HepG2 (cell line): ENCODE results near the gene COA5. TPM values are rescaled to one million over a fixed set of nuclear protein-coding genes. Genes with fewer than 3 reads are reported as not detected.

Experiments
- ATM ChIP-seq: fragments of 450-650 bp; IDR thresholded peaks from 2 replicates; pipeline ENCODE4 v1.7.1; 2017; ENCODE audit warnings: mild to moderate bottlenecking, borderline replicate concordance
- GZF1 ChIP-seq: sonication (generic); formaldehyde crosslinking; IDR thresholded peaks from 2 replicates; pipeline ENCODE4 v1.5.1; 2020; ENCODE audit warnings: mild to moderate bottlenecking, missing genetic modification reagents
- IKZF1 ChIP-seq: fragments of 450-650 bp; IDR thresholded peaks from 2 replicates; pipeline ENCODE4 v1.7.1; 2016
- IRF2 ChIP-seq: IDR thresholded peaks from 2 replicates; pipeline ENCODE4 v1.6.1; 2018; ENCODE audit warnings: missing genetic modification reagents, missing compliant biosample characterization
- MAZ ChIP-seq, 2 experiments: sonication (generic) in 1 of 2; formaldehyde crosslinking in 1 of 2; IDR thresholded peaks; 2 replicates each; pipeline versions ENCODE4 v1.5.0 to v1.6.1; 2012 to 2020; ENCODE audit warnings: low read depth in 2 of 2, mild to moderate bottlenecking in 2 of 2, borderline replicate concordance in 1 of 2, improper control_type of control experiment in 1 of 2, low read length in 1 of 2, missing genetic modification reagents in 1 of 2, moderate library complexity in 1 of 2
- MTF2 ChIP-seq: sonication (generic); formaldehyde crosslinking; IDR thresholded peaks from 2 replicates; pipeline ENCODE4 v1.5.0; 2020; ENCODE audit warnings: missing genetic modification reagents, borderline replicate concordance
- RARG ChIP-seq: sonication (generic); formaldehyde crosslinking; IDR thresholded peaks from 2 replicates; pipeline ENCODE4 v1.4.0; 2020; ENCODE audit warnings: low read depth, mild to moderate bottlenecking, missing genetic modification reagents
- SAP130 ChIP-seq: IDR thresholded peaks from 2 replicates; pipeline ENCODE4 v1.6.1; 2016; ENCODE audit warnings: low read depth
- THYN1 ChIP-seq: sonication (generic); formaldehyde crosslinking; IDR thresholded peaks from 2 replicates; pipeline ENCODE4 v1.8.1; 2023; ENCODE audit warnings: low read depth, mild to moderate bottlenecking, moderate library complexity, missing genetic modification reagents, borderline replicate concordance
- ZEB1 ChIP-seq: IDR thresholded peaks from 2 replicates; pipeline ENCODE4 v1.6.1; 2012; ENCODE audit warnings: mild to moderate bottlenecking, low read depth, inconsistent platforms; ENCODE audit not compliant: insufficient replicate concordance
- ZFP62 ChIP-seq: sonication (generic); formaldehyde crosslinking; IDR thresholded peaks from 2 replicates; pipeline ENCODE4 v1.4.0; 2020; ENCODE audit warnings: missing genetic modification reagents
- ZNF101 ChIP-seq: sonication (generic); formaldehyde crosslinking; IDR thresholded peaks from 2 replicates; pipeline ENCODE4 v1.4.0; 2020; ENCODE audit warnings: mild to moderate bottlenecking, low read depth, missing genetic modification reagents, borderline replicate concordance
- ZNF496 ChIP-seq: sonication (generic); formaldehyde crosslinking; IDR thresholded peaks from 2 replicates; pipeline ENCODE4 v1.8.1; 2023; ENCODE audit warnings: mild to moderate bottlenecking, moderate library complexity, missing genetic modification reagents; ENCODE audit not compliant: insufficient replicate concordance
- ZNF615 ChIP-seq: sonication (generic); formaldehyde crosslinking; IDR thresholded peaks from 2 replicates; pipeline ENCODE4 v1.5.0; 2020; ENCODE audit warnings: mild to moderate bottlenecking, missing genetic modification reagents, borderline replicate concordance
- ZNF891 ChIP-seq: sonication (generic); formaldehyde crosslinking; IDR thresholded peaks from 2 replicates; pipeline ENCODE4 v1.5.0; 2020; ENCODE audit warnings: mild to moderate bottlenecking, missing genetic modification reagents
- polyA plus RNA-seq, 8 experiments: library from polyadenylated mRNA; depleted of rRNA in 3 of 8; stranded (reverse) in 7 of 8; unstranded in 1 of 8; fragments of >200 nt; fragmentation: Illumina TruSeq in 4 of 8; extraction: Trizol in 4 of 8; gene quantifications; 2 replicates each; pipeline versions ENCODE4 v1.2.1 to v1.2.3, GENCODE V29; 2011 to 2016; ENCODE audit warnings: low read depth in 4 of 8, missing spikeins in 1 of 8, mixed read lengths in 1 of 8; ENCODE audit not compliant: insufficient read depth in 1 of 8
- total RNA-seq, 5 experiments: library from RNA; depleted of rRNA; stranded (reverse); fragments of >200 nt; fragmentation: Illumina TruSeq; extraction: Trizol; gene quantifications; 2 replicates each; pipeline ENCODE4 v1.2.3, GENCODE V29; 2016; ENCODE audit warnings: low read depth in 1 of 5
- TF ChIP-seq, protein P1 (sequence below): sonication (generic); formaldehyde crosslinking; conservative IDR thresholded peaks from 2 replicates; pipeline ENCODE4 v1.8.1; 2023; ENCODE audit warnings: missing genetic modification reagents
- TF ChIP-seq, protein P2 (sequence below): sonication (generic); formaldehyde crosslinking; IDR thresholded peaks from 2 replicates; pipeline ENCODE4 v1.5.0; 2020; ENCODE audit warnings: mild to moderate bottlenecking, missing genetic modification reagents
- TF ChIP-seq, protein P3 (sequence below): IDR thresholded peaks from 2 replicates; pipeline ENCODE4 v1.6.1; 2016; ENCODE audit warnings: low read depth, missing genetic modification reagents, missing compliant biosample characterization

Gene COA5
- total and polyA plus RNA-seq, 2 of the 13 experiments (the other 11 are each of a cell fraction or from before 2014, with no cell fraction given): 43.6 to 64.5 TPM

DNA sequence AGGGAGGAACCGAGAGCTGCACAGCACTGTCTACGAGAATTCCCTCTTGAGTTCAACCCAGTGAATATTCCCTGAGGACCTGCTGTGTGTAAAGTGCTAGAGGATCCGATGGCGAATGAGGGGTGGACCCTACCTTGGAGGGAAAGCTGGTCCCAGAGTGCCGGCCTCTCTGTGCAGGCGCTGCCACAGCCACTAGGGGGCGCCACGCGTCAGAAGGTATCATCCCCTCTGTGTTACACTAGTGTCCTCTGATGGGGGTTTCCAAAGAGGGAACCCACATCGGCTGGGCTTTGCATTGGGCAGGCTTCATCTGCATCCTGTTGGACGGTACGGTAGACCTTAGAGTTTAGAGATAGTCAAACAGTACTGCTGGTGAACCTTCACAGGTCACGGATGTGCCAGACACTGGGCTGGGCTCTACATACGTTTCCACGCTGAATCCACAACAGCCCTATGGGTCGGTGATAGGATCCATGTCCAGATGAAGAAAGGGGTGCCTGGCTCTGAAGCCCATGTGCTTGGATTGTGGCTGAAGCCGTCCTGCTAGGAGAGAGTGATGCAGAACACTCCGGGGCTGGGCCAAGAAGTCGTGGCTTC lies 39.0 kb downstream of the COA5 start (continued):
- TF ChIP-seq, protein P1, sequence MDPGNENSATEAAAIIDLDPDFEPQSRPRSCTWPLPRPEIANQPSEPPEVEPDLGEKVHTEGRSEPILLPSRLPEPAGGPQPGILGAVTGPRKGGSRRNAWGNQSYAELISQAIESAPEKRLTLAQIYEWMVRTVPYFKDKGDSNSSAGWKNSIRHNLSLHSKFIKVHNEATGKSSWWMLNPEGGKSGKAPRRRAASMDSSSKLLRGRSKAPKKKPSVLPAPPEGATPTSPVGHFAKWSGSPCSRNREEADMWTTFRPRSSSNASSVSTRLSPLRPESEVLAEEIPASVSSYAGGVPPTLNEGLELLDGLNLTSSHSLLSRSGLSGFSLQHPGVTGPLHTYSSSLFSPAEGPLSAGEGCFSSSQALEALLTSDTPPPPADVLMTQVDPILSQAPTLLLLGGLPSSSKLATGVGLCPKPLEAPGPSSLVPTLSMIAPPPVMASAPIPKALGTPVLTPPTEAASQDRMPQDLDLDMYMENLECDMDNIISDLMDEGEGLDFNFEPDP: no peak
- TF ChIP-seq THYN1 (CRISPR knock-in tag): no peak
- TF ChIP-seq GZF1 (CRISPR knock-in tag): no peak
- TF ChIP-seq, protein P2, sequence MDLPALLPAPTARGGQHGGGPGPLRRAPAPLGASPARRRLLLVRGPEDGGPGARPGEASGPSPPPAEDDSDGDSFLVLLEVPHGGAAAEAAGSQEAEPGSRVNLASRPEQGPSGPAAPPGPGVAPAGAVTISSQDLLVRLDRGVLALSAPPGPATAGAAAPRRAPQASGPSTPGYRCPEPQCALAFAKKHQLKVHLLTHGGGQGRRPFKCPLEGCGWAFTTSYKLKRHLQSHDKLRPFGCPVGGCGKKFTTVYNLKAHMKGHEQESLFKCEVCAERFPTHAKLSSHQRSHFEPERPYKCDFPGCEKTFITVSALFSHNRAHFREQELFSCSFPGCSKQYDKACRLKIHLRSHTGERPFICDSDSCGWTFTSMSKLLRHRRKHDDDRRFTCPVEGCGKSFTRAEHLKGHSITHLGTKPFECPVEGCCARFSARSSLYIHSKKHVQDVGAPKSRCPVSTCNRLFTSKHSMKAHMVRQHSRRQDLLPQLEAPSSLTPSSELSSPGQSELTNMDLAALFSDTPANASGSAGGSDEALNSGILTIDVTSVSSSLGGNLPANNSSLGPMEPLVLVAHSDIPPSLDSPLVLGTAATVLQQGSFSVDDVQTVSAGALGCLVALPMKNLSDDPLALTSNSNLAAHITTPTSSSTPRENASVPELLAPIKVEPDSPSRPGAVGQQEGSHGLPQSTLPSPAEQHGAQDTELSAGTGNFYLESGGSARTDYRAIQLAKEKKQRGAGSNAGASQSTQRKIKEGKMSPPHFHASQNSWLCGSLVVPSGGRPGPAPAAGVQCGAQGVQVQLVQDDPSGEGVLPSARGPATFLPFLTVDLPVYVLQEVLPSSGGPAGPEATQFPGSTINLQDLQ (CRISPR knock-in tag): no peak
- TF ChIP-seq ZNF891 (CRISPR knock-in tag): no peak
- TF ChIP-seq IKZF1: no peak
- no peak for TF ChIP-seq ZNF496 (CRISPR knock-in tag)
- TF ChIP-seq SAP130 (CRISPR knock-in tag): 0 out of 2 replicates have a peak, but pooled peaks have one; percentile 12
- TF ChIP-seq MAZ (IDR thresholded peaks at IDR 0.05; ENCODE audit: borderline replicate concordance, low read depth, low read length): no peak
- no peak for TF ChIP-seq MAZ (CRISPR knock-in tag; IDR thresholded peaks at IDR 0.05; ENCODE audit: low read depth)
- no peak for TF ChIP-seq RARG (CRISPR knock-in tag)
- no peak for TF ChIP-seq IRF2
- TF ChIP-seq, protein P3, sequence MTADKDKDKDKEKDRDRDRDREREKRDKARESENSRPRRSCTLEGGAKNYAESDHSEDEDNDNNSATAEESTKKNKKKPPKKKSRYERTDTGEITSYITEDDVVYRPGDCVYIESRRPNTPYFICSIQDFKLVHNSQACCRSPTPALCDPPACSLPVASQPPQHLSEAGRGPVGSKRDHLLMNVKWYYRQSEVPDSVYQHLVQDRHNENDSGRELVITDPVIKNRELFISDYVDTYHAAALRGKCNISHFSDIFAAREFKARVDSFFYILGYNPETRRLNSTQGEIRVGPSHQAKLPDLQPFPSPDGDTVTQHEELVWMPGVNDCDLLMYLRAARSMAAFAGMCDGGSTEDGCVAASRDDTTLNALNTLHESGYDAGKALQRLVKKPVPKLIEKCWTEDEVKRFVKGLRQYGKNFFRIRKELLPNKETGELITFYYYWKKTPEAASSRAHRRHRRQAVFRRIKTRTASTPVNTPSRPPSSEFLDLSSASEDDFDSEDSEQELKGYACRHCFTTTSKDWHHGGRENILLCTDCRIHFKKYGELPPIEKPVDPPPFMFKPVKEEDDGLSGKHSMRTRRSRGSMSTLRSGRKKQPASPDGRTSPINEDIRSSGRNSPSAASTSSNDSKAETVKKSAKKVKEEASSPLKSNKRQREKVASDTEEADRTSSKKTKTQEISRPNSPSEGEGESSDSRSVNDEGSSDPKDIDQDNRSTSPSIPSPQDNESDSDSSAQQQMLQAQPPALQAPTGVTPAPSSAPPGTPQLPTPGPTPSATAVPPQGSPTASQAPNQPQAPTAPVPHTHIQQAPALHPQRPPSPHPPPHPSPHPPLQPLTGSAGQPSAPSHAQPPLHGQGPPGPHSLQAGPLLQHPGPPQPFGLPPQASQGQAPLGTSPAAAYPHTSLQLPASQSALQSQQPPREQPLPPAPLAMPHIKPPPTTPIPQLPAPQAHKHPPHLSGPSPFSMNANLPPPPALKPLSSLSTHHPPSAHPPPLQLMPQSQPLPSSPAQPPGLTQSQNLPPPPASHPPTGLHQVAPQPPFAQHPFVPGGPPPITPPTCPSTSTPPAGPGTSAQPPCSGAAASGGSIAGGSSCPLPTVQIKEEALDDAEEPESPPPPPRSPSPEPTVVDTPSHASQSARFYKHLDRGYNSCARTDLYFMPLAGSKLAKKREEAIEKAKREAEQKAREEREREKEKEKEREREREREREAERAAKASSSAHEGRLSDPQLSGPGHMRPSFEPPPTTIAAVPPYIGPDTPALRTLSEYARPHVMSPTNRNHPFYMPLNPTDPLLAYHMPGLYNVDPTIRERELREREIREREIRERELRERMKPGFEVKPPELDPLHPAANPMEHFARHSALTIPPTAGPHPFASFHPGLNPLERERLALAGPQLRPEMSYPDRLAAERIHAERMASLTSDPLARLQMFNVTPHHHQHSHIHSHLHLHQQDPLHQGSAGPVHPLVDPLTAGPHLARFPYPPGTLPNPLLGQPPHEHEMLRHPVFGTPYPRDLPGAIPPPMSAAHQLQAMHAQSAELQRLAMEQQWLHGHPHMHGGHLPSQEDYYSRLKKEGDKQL (CRISPR knock-in tag): no peak
- no peak for TF ChIP-seq MTF2 (CRISPR knock-in tag)
- no peak for TF ChIP-seq ATM
- no peak for TF ChIP-seq ZEB1
- no peak for TF ChIP-seq ZFP62
- TF ChIP-seq ZNF615: no peak
- no peak for TF ChIP-seq ZNF101 (CRISPR knock-in tag)
